ENCODE data around the gene TANGO2. TPM values are rescaled to one million over a fixed set of nuclear protein-coding genes. Genes with fewer than 3 reads are reported as not detected.

The TANGO2 gene
- total RNA-seq, 1 donor from 2014 or later = 13.6 TPM

GRCh38 chr22:20055144-20055543 is 34.2 kb downstream of the TANGO2 start:
- Histone ChIP-seq H3K27ac (ENCODE audit: low read depth, low read length) (no peak overlapping the region), H3K4me1 (ENCODE audit: control insufficient read depth in 3 of 3, insufficient read depth in 3 of 3, low read length in 3 of 3) (no peaks in the 10 kb centered on the region), H3K36me3 (ENCODE audit: control insufficient read depth in 3 of 3, insufficient read depth in 3 of 3, low read length in 3 of 3) (peaks cover 41 to 55% (median 52%) of the 10 kb centered on the region in 3 donors), H3K27me3 (ENCODE audit: control insufficient read depth in 3 of 3, insufficient read depth in 3 of 3, low read length in 3 of 3) (no peaks in the 10 kb centered on the region), H3K9ac (ENCODE audit: low read depth in 1 of 3, low read length in 3 of 3) (no peak overlapping the region), H3K9me3 (ENCODE audit: control insufficient read depth in 3 of 3, low read length in 3 of 3) (no peaks in the 10 kb centered on the region), H3K4me3 (ENCODE audit: low read length in 3 of 3) (no peak overlapping the region)

- Histone ChIP-seq H3K9me3 (ENCODE audit: control insufficient read depth in 3 of 3, low read length in 3 of 3) (no peaks in the 10 kb centered on the region), H3K27ac (ENCODE audit: low read depth, low read length) (no peak overlapping the region), H3K36me3 (ENCODE audit: control insufficient read depth in 3 of 3, insufficient read depth in 3 of 3, low read length in 3 of 3) (peaks cover 41 to 56% (median 52%) of the 10 kb centered on the region in 3 donors), H3K27me3 (ENCODE audit: control insufficient read depth in 3 of 3, insufficient read depth in 3 of 3, low read length in 3 of 3) (no peaks in the 10 kb centered on the region), H3K9ac (ENCODE audit: low read depth in 1 of 3, low read length in 3 of 3) (no peak overlapping the region), H3K4me3 (ENCODE audit: low read length in 3 of 3) (no peak overlapping the region), H3K4me1 (ENCODE audit: control insufficient read depth in 3 of 3, insufficient read depth in 3 of 3, low read length in 3 of 3) (no peaks in the 10 kb centered on the region)
These were observed 34.7 kb downstream of the TANGO2 start for GRCh38 chr22:20055654-20056053.

DNA sequence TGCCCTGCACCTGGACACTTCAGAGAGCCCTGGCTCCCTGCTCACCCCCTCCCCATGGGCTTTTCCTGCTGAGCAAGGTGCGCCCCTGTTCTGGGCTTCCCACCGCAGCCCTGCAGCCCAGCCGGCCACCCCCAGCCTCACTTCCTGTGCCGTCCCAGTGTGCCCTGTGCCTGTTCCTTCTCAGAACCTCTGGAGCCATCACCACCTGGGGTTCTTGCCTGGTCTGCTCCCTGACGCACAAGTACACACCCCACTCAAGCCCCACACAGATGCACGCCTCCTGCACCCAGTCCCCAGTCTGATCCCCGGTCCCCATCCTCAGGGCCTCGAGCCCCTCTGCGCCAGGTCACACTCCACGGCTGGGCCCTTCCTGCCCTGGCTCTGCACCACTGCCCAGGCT is 35.3 kb downstream of the TANGO2 start:
- Histone ChIP-seq H3K36me3 (ENCODE audit: control insufficient read depth in 3 of 3, insufficient read depth in 3 of 3, low read length in 3 of 3) (peaks cover 41 to 61% (median 57%) of the 10 kb centered on the region in 3 donors), H3K4me1 (ENCODE audit: control insufficient read depth in 3 of 3, insufficient read depth in 3 of 3, low read length in 3 of 3) (peaks cover 0 to 2% (median under 1%) of the 10 kb centered on the region in 3 donors), H3K9ac (ENCODE audit: low read depth in 1 of 3, low read length in 3 of 3) (no peak overlapping the region)

DNA sequence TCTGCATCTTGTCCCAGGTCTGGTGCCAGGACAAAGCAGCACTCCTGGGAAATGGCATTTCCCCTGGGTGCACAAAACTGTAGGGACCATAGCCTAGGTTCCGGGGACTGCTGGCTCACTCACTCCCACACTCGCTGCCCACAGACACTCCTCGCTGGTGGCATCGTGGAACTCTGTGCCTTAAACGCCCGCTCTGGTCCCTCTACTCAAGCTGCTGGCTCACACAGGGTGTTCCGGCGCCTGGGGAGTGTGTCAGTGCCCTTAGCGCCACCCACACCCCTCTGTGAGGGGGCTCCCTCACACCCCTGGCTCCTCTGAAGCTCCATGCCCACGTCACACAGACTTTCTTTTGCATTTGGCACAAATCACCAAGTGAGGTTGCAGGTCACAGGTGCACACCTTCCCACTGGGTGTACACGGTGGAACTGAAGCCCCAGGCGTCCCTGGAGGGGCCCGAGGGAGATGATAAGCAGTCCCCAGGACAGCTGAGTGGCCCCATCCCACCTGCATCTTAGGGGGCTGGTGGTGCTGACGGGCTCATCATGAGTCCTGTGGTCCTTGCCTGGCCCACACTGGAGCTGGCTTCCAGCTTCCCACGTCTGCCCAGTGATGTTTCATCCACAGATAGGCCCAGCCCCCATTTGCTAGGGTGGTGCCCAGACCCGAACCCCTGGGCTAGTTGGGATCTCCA is 35.9 kb downstream of the TANGO2 start:
- no peaks in the 10 kb centered on the region for H3K9me3 ChIP-seq (ENCODE audit: control insufficient read depth in 3 of 3, low read length in 3 of 3)
- peaks cover 0 to 4% (median 3%) of the 10 kb centered on the region in 3 donors for H3K4me1 ChIP-seq (ENCODE audit: control insufficient read depth in 3 of 3, insufficient read depth in 3 of 3, low read length in 3 of 3)
- no peak overlapping the region for H3K9ac ChIP-seq (ENCODE audit: low read depth in 1 of 3, low read length in 3 of 3)
- H3K4me3 ChIP-seq (ENCODE audit: low read length in 3 of 3) = no peak overlapping the region
- no peaks in the 10 kb centered on the region for H3K27me3 ChIP-seq (ENCODE audit: control insufficient read depth in 3 of 3, insufficient read depth in 3 of 3, low read length in 3 of 3)
- peaks cover 45 to 66% (median 60%) of the 10 kb centered on the region in 3 donors for H3K36me3 ChIP-seq (ENCODE audit: control insufficient read depth in 3 of 3, insufficient read depth in 3 of 3, low read length in 3 of 3)
- H3K27ac ChIP-seq (ENCODE audit: low read depth, low read length) = no peak overlapping the region

More for the DNA sequence above, 35.3 kb downstream of the TANGO2 start:
- Histone ChIP-seq H3K9me3 (ENCODE audit: control insufficient read depth in 3 of 3, low read length in 3 of 3) (no peaks in the 10 kb centered on the region), H3K4me3 (ENCODE audit: low read length in 3 of 3) (no peak overlapping the region), H3K27me3 (ENCODE audit: control insufficient read depth in 3 of 3, insufficient read depth in 3 of 3, low read length in 3 of 3) (no peaks in the 10 kb centered on the region), H3K27ac (ENCODE audit: low read depth, low read length) (no peak overlapping the region)

- no peaks in the 10 kb centered on the region for H3K27me3 ChIP-seq (ENCODE audit: control insufficient read depth in 3 of 3, insufficient read depth in 3 of 3, low read length in 3 of 3)
- peaks cover 0 to 5% (median 4%) of the 10 kb centered on the region in 3 donors for H3K4me1 ChIP-seq (ENCODE audit: control insufficient read depth in 3 of 3, insufficient read depth in 3 of 3, low read length in 3 of 3)
- H3K4me3 ChIP-seq (ENCODE audit: low read length in 3 of 3) = no peak overlapping the region
- no peak overlapping the region for H3K9ac ChIP-seq (ENCODE audit: low read depth in 1 of 3, low read length in 3 of 3)
- no peaks in the 10 kb centered on the region for H3K9me3 ChIP-seq (ENCODE audit: control insufficient read depth in 3 of 3, low read length in 3 of 3)
- H3K27ac ChIP-seq (ENCODE audit: low read depth, low read length) = no peak overlapping the region
- H3K36me3 ChIP-seq (ENCODE audit: control insufficient read depth in 3 of 3, insufficient read depth in 3 of 3, low read length in 3 of 3) = peaks cover 42 to 67% (median 55%) of the 10 kb centered on the region in 3 donors
These were observed 36.8 kb downstream of the TANGO2 start for GRCh38 chr22:20057596-20058268.

DNA sequence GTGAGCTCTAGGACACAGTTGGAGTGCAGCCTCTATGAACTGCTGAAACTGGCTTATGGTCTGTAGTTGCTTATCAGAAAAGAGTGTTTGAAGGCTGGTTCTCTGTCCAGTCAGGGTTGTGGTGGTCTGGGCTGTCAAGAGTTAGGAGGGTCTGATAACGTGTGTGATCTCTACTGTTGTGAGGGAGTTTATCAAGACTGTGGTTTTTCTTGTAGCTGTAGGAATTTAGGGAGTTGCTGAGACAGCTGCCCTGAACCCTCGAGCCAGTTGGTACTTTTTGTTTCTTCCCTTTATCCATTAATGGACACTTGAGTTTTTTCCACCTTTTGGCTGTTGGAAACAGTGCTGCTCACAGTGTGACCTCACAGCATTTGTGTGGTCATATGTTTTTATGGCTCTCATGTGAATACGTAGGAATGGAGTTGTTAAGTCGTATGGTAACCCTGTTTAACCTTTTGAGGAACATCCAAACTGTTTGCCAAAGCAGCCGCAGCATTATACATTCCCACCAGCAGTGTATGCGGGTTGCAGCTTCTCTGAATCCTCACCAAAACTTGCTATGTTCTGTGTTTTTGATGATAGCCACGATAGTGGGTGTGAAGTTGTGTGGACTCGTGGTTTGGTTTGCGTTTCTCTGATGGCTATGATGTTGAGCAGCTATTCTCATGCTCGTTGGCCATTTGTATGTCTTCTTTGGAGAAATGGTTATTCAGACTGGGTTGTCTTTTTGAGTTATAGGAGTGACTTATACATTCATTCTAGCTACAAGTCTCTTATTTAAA is 38.3 kb downstream of the TANGO2 start:
- H3K4me3 ChIP-seq (ENCODE audit: low read length in 3 of 3) = no peak overlapping the region
- H3K9me3 ChIP-seq (ENCODE audit: control insufficient read depth in 3 of 3, low read length in 3 of 3) = no peaks in the 10 kb centered on the region
- H3K9ac ChIP-seq (ENCODE audit: low read depth in 1 of 3, low read length in 3 of 3) = no peak overlapping the region
- peaks cover 30 to 64% (median 41%) of the 10 kb centered on the region in 3 donors for H3K36me3 ChIP-seq (ENCODE audit: control insufficient read depth in 3 of 3, insufficient read depth in 3 of 3, low read length in 3 of 3)
- H3K27me3 ChIP-seq (ENCODE audit: control insufficient read depth in 3 of 3, insufficient read depth in 3 of 3, low read length in 3 of 3) = no peaks in the 10 kb centered on the region
- H3K4me1 ChIP-seq (ENCODE audit: control insufficient read depth in 3 of 3, insufficient read depth in 3 of 3, low read length in 3 of 3) = peaks cover 10 to 17% (median 16%) of the 10 kb centered on the region in 3 donors
- no peak overlapping the region for H3K27ac ChIP-seq (ENCODE audit: low read depth, low read length)

GRCh38 chr22:20060700-20061480 is 40.0 kb downstream of the TANGO2 start:
- H3K4me3 ChIP-seq (ENCODE audit: low read length in 3 of 3) = no peak overlapping the region
- peaks cover 23 to 59% (median 41%) of the 10 kb centered on the region in 3 donors for H3K36me3 ChIP-seq (ENCODE audit: control insufficient read depth in 3 of 3, insufficient read depth in 3 of 3, low read length in 3 of 3)
- H3K27me3 ChIP-seq (ENCODE audit: control insufficient read depth in 3 of 3, insufficient read depth in 3 of 3, low read length in 3 of 3) = no peaks in the 10 kb centered on the region
- no peaks in the 10 kb centered on the region for H3K9me3 ChIP-seq (ENCODE audit: control insufficient read depth in 3 of 3, low read length in 3 of 3)
- no peak overlapping the region for H3K9ac ChIP-seq (ENCODE audit: low read depth in 1 of 3, low read length in 3 of 3)
- peaks cover 11 to 24% (median 24%) of the 10 kb centered on the region in 3 donors for H3K4me1 ChIP-seq (ENCODE audit: control insufficient read depth in 3 of 3, insufficient read depth in 3 of 3, low read length in 3 of 3)
- no peak overlapping the region for H3K27ac ChIP-seq (ENCODE audit: low read depth, low read length)

DNA sequence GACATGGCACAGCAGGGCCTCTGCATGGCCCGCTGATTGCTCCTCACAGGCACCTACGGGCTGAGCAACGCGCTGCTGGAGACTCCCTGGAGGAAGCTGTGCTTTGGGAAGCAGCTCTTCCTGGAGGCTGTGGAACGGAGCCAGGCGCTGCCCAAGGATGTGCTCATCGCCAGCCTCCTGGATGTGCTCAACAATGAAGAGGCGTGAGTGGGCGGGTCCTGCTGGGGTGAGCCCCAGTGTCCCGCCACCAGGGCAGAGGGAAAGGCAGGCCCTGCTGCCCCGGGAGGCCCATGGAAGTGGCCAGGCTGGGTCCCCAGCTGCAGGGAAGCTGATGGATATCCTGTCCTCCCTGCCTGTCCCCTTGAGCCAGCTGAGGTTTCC is 40.6 kb downstream of the TANGO2 start:
- H3K9ac ChIP-seq (ENCODE audit: low read depth in 1 of 3, low read length in 3 of 3) = no peak overlapping the region
- no peaks in the 10 kb centered on the region for H3K27me3 ChIP-seq (ENCODE audit: control insufficient read depth in 3 of 3, insufficient read depth in 3 of 3, low read length in 3 of 3)
- no peak overlapping the region for H3K4me3 ChIP-seq (ENCODE audit: low read length in 3 of 3)
- no peak overlapping the region for H3K27ac ChIP-seq (ENCODE audit: low read depth, low read length)
- H3K4me1 ChIP-seq (ENCODE audit: control insufficient read depth in 3 of 3, insufficient read depth in 3 of 3, low read length in 3 of 3) = peaks cover 11 to 24% (median 24%) of the 10 kb centered on the region in 3 donors
- peaks cover 17 to 53% (median 37%) of the 10 kb centered on the region in 3 donors for H3K36me3 ChIP-seq (ENCODE audit: control insufficient read depth in 3 of 3, insufficient read depth in 3 of 3, low read length in 3 of 3)
- H3K9me3 ChIP-seq (ENCODE audit: control insufficient read depth in 3 of 3, low read length in 3 of 3) = no peaks in the 10 kb centered on the region

- no peak overlapping the region for H3K4me3 ChIP-seq (ENCODE audit: low read length in 3 of 3)
- no peak overlapping the region for H3K9ac ChIP-seq (ENCODE audit: low read depth in 1 of 3, low read length in 3 of 3)
- peaks cover 14 to 46% (median 30%) of the 10 kb centered on the region in 3 donors for H3K36me3 ChIP-seq (ENCODE audit: control insufficient read depth in 3 of 3, insufficient read depth in 3 of 3, low read length in 3 of 3)
- H3K9me3 ChIP-seq (ENCODE audit: control insufficient read depth in 3 of 3, low read length in 3 of 3) = no peaks in the 10 kb centered on the region
- no peaks in the 10 kb centered on the region for H3K27me3 ChIP-seq (ENCODE audit: control insufficient read depth in 3 of 3, insufficient read depth in 3 of 3, low read length in 3 of 3)
- peaks cover 11 to 24% (median 24%) of the 10 kb centered on the region in 3 donors for H3K4me1 ChIP-seq (ENCODE audit: control insufficient read depth in 3 of 3, insufficient read depth in 3 of 3, low read length in 3 of 3)
- no peak overlapping the region for H3K27ac ChIP-seq (ENCODE audit: low read depth, low read length)
These were observed 41.3 kb downstream of the TANGO2 start for GRCh38 chr22:20062043-20062765.
